Left colon (tissue), 2 donors: ENCODE results near the gene UQCRH. TPM values are rescaled to one million over a fixed set of nuclear protein-coding genes. Genes with fewer than 3 reads are reported as not detected.

Experiments used
- ATAC-seq: fragments of 200-7000 bp; cut with Tn5 transposase; one replicate; pipeline ENCODE4 v1.9.1; 2020; ENCODE audit warnings: mild to moderate bottlenecking, moderate library complexity
- DNase-seq, 2 donors: peaks; one replicate each; pipeline ENCODE4 v3.0.0-alpha.2; 2020
- intact Hi-C, 2 donors: fragments of 100-400 bp; cut with DNase I in 1 of 2; cut with micrococcal nuclease in 1 of 2; formaldehyde crosslinking; loops; one replicate each; pipeline versions ENCODE4 v1.11.2 to v1.14.0; 2022; cut with DNase I, micrococcal nuclease
- long read RNA-seq: library from polyadenylated mRNA; unstranded; transcript quantifications from one replicate; pipeline ENCODE4 v2.0.0, GENCODE V29; 2021
- total RNA-seq, 2 donors: library from RNA; stranded (reverse); fragmentation: NEBNext Ultra II Directional; extraction: Animal tissue kit (Norgen Biotek cat#: 25700); gene quantifications; one replicate each; pipeline ENCODE4 v1.2.1, GENCODE V29; 2021
- donor health status: DM: no; HTN: no; CAD: no.
- donor health status: DM: yes; HTN: yes; CAD: no.

Gene UQCRH
- 100 to 1,000 TPM; 362 to 413 TPM for total RNA-seq
- long read RNA-seq, transcript UQCRH-201 (4 exons, 604 nt), result major isoform, 88 of 103 reads
- long read RNA-seq, transcript UQCRH-205 (5 exons, 674 nt), result minor isoform, 11 of 103 reads
- long read RNA-seq, partial matches to known transcripts, result 0 of 103 reads
- long read RNA-seq, other reads (novel, unspliced or antisense), result 0 of 103 reads

- intact Hi-C loops, result no loop called here
- peak; percentile 84 for ATAC-seq
- peak; percentile 96 to 97 for DNase-seq
These were observed at the start of gene UQCRH, which contains the start of gene LRRC41 for GRCh38 chr1:46303038-46303871. Gene UQCRH (plus strand): TSS chr1:46303698. CDS start chr1:46303767, 69 bp downstream. Gene LRRC41 (minus strand): TSS chr1:46303616. CDS start chr1:46303322, 294 bp downstream.

- ATAC-seq (no peak), DNase-seq (no peak)
- intact Hi-C loops, result no loop called here
These were observed 48.8 kb upstream of the UQCRH start for GRCh38 chr1:46254668-46255067.

- no peak for DNase-seq
- no peak for ATAC-seq
- intact Hi-C loops, result no loop called here
These were observed 47.0 kb upstream of the UQCRH start for GRCh38 chr1:46256523-46256922.

GRCh38 chr1:46262508-46262907 is 41.0 kb upstream of the UQCRH start:
- intact Hi-C loops, result no loop called here
- DNase-seq (no peak), ATAC-seq (no peak)

GRCh38 chr1:46263146-46263545 is 40.4 kb upstream of the UQCRH start:
- DNase-seq, result no peak
- ATAC-seq, result no peak
- intact Hi-C loops, result no loop called here

GRCh38 chr1:46268578-46268977 is 34.9 kb upstream of the UQCRH start:
- intact Hi-C loops, result no loop called here
- DNase-seq (no peak), ATAC-seq (no peak)

GRCh38 chr1:46274225-46275029 is 29.1 kb upstream of the UQCRH start:
- DNase-seq, result no peak
- intact Hi-C loops, result no loop called here
- no peak for ATAC-seq

GRCh38 chr1:46275030-46275337 is 28.5 kb upstream of the UQCRH start:
- intact Hi-C loops, result no loop called here
- DNase-seq (no peak), ATAC-seq (no peak)

GRCh38 chr1:46277658-46278373 is 25.7 kb upstream of the UQCRH start:
- no peak for ATAC-seq
- intact Hi-C loops, result no loop called here
- DNase-seq, result no peak

- no peak for DNase-seq
These were observed 24.7 kb upstream of the UQCRH start for GRCh38 chr1:46278807-46279206.

GRCh38 chr1:46280092-46280491 is 23.4 kb upstream of the UQCRH start:
- intact Hi-C loops, result no loop called here
- no peak for DNase-seq
- no peak for ATAC-seq

More at GRCh38 chr1:46278807-46279206, 24.7 kb upstream of the UQCRH start:
- intact Hi-C loops, result no loop called here
- ATAC-seq, result no peak

- no peak for DNase-seq
- no peak for ATAC-seq
- intact Hi-C loops, result no loop called here
These were observed 22.5 kb upstream of the UQCRH start for GRCh38 chr1:46281021-46281420.

GRCh38 chr1:46284058-46284457 is 19.4 kb upstream of the UQCRH start:
- DNase-seq (no peak), ATAC-seq (no peak)
- intact Hi-C loops, result no loop called here

- intact Hi-C loops, result no loop called here
- ATAC-seq (no peak), DNase-seq (no peak)
These were observed 18.6 kb upstream of the UQCRH start for GRCh38 chr1:46284597-46285564.

GRCh38 chr1:46285730-46286477 is 17.6 kb upstream of the UQCRH start:
- no peak for DNase-seq
- intact Hi-C loops, result no loop called here
- ATAC-seq, result no peak

- intact Hi-C loops, result no loop called here
- DNase-seq, result no peak
These were observed 14.9 kb upstream of the UQCRH start for GRCh38 chr1:46288485-46289133.

GRCh38 chr1:46289134-46289494 is 14.4 kb upstream of the UQCRH start:
- DNase-seq (no peak), ATAC-seq (no peak)
- intact Hi-C loops, result no loop called here

More at GRCh38 chr1:46288485-46289133, 14.9 kb upstream of the UQCRH start:
- no peak for ATAC-seq
